Measurements from ENCODE around the gene ASTL. TPM values are rescaled to one million over a fixed set of nuclear protein-coding genes. Genes with fewer than 3 reads are reported as not detected.

Gene ASTL
- total and polyA plus RNA-seq, 4 donors: 0.27 to 0.33 (median 0.28) TPM; not detected in 1

GRCh38 chr2:96114903-96115581, 23.3 kb downstream of the ASTL start:
- Histone ChIP-seq H3K4me1 (ENCODE audit: control insufficient read depth, insufficient read depth, low read length) (peaks cover 16% of the 10 kb centered on the region), H3K36me3 (ENCODE audit: control insufficient read depth, insufficient read depth, low read length) (no peaks in the 10 kb centered on the region), H3K4me3 (ENCODE audit: low read depth, low read length) (no peak overlapping the region), H3K27ac (ENCODE audit: low read depth, low read length) (no peak overlapping the region), H3K27me3 (ENCODE audit: control insufficient read depth, insufficient read depth, low read length) (peaks cover 35% of the 10 kb centered on the region), H3K9me3 (ENCODE audit: control insufficient read depth, insufficient read depth, low read length) (no peaks in the 10 kb centered on the region)
- no peak for DNase-seq (ENCODE audit: low read depth in 4 of 6, low spot score in 6 of 6)
- WGBS (ENCODE audit: insufficient coverage): 96% methylated on average over 24 of the region's 24 CpGs

- no peak overlapping the region for H3K4me3 ChIP-seq (ENCODE audit: low read depth, low read length)
- H3K27me3 ChIP-seq (ENCODE audit: control insufficient read depth, insufficient read depth, low read length): peaks cover 31% of the 10 kb centered on the region
- no peak overlapping the region for H3K27ac ChIP-seq (ENCODE audit: low read depth, low read length)
- H3K36me3 ChIP-seq (ENCODE audit: control insufficient read depth, insufficient read depth, low read length): no peaks in the 10 kb centered on the region
- H3K9me3 ChIP-seq (ENCODE audit: control insufficient read depth, insufficient read depth, low read length): no peaks in the 10 kb centered on the region
- 87% methylated on average over 13 of the region's 13 CpGs for WGBS (ENCODE audit: insufficient coverage)
- no peak for DNase-seq (ENCODE audit: low read depth in 4 of 6, low spot score in 6 of 6)
- H3K4me1 ChIP-seq (ENCODE audit: control insufficient read depth, insufficient read depth, low read length): peaks cover 16% of the 10 kb centered on the region
Observed at GRCh38 chr2:96114546-96114902, 23.8 kb downstream of the ASTL start.

GRCh38 chr2:96113951-96114350, 24.4 kb downstream of the ASTL start:
- Histone ChIP-seq H3K4me1 (ENCODE audit: control insufficient read depth, insufficient read depth, low read length) (peaks cover 18% of the 10 kb centered on the region), H3K9me3 (ENCODE audit: control insufficient read depth, insufficient read depth, low read length) (no peaks in the 10 kb centered on the region), H3K27ac (ENCODE audit: low read depth, low read length) (no peak overlapping the region), H3K27me3 (ENCODE audit: control insufficient read depth, insufficient read depth, low read length) (peaks cover 28% of the 10 kb centered on the region), H3K4me3 (ENCODE audit: low read depth, low read length) (no peak overlapping the region), H3K36me3 (ENCODE audit: control insufficient read depth, insufficient read depth, low read length) (no peaks in the 10 kb centered on the region)
- WGBS (ENCODE audit: insufficient coverage): 75% methylated on average over 10 of the region's 17 CpGs
- DNase-seq (ENCODE audit: low read depth in 4 of 6, low spot score in 6 of 6): no peak

GRCh38 chr2:96113367-96113677, 25.0 kb downstream of the ASTL start:
- peaks cover 26% of the 10 kb centered on the region for H3K27me3 ChIP-seq (ENCODE audit: control insufficient read depth, insufficient read depth, low read length)

GRCh38 chr2:96112501-96113366, 25.6 kb downstream of the ASTL start:
- WGBS (ENCODE audit: insufficient coverage): 86% methylated on average over 7 of the region's 9 CpGs
- no peaks in the 10 kb centered on the region for H3K9me3 ChIP-seq (ENCODE audit: control insufficient read depth, insufficient read depth, low read length)
- no peak overlapping the region for H3K27ac ChIP-seq (ENCODE audit: low read depth, low read length)
- H3K4me1 ChIP-seq (ENCODE audit: control insufficient read depth, insufficient read depth, low read length): peaks cover 21% of the 10 kb centered on the region
- H3K4me3 ChIP-seq (ENCODE audit: low read depth, low read length): no peak overlapping the region
- peaks cover 20% of the 10 kb centered on the region for H3K27me3 ChIP-seq (ENCODE audit: control insufficient read depth, insufficient read depth, low read length)
- H3K36me3 ChIP-seq (ENCODE audit: control insufficient read depth, insufficient read depth, low read length): no peaks in the 10 kb centered on the region
- DNase-seq (ENCODE audit: low read depth in 4 of 6, low spot score in 6 of 6): no peak

More at GRCh38 chr2:96113367-96113677, 25.0 kb downstream of the ASTL start:
- Histone ChIP-seq H3K9me3 (ENCODE audit: control insufficient read depth, insufficient read depth, low read length) (no peaks in the 10 kb centered on the region), H3K27ac (ENCODE audit: low read depth, low read length) (no peak overlapping the region), H3K36me3 (ENCODE audit: control insufficient read depth, insufficient read depth, low read length) (no peaks in the 10 kb centered on the region), H3K4me1 (ENCODE audit: control insufficient read depth, insufficient read depth, low read length) (peaks cover 20% of the 10 kb centered on the region), H3K4me3 (ENCODE audit: low read depth, low read length) (no peak overlapping the region)
- no peak for DNase-seq (ENCODE audit: low read depth in 4 of 6, low spot score in 6 of 6)
- WGBS (ENCODE audit: insufficient coverage): 90% methylated on average over 4 of the region's 7 CpGs

- H3K27ac ChIP-seq (ENCODE audit: low read depth, low read length): no peak overlapping the region
- WGBS (ENCODE audit: insufficient coverage): 83% methylated on average over 5 of the region's 7 CpGs
- H3K4me3 ChIP-seq (ENCODE audit: low read depth, low read length): no peak overlapping the region
- H3K27me3 ChIP-seq (ENCODE audit: control insufficient read depth, insufficient read depth, low read length): peaks cover 14% of the 10 kb centered on the region
- H3K36me3 ChIP-seq (ENCODE audit: control insufficient read depth, insufficient read depth, low read length): no peaks in the 10 kb centered on the region
- H3K9me3 ChIP-seq (ENCODE audit: control insufficient read depth, insufficient read depth, low read length): no peaks in the 10 kb centered on the region
- peaks cover 14% of the 10 kb centered on the region for H3K4me1 ChIP-seq (ENCODE audit: control insufficient read depth, insufficient read depth, low read length)
- DNase-seq (ENCODE audit: low read depth in 4 of 6, low spot score in 6 of 6): no peak
Observed at GRCh38 chr2:96111823-96112500, 26.3 kb downstream of the ASTL start.

GRCh38 chr2:96111257-96111640, 27.1 kb downstream of the ASTL start:
- Histone ChIP-seq H3K9me3 (ENCODE audit: control insufficient read depth, insufficient read depth, low read length) (no peaks in the 10 kb centered on the region), H3K4me3 (ENCODE audit: low read depth, low read length) (no peak overlapping the region), H3K27me3 (ENCODE audit: control insufficient read depth, insufficient read depth, low read length) (peaks cover 13% of the 10 kb centered on the region), H3K27ac (ENCODE audit: low read depth, low read length) (no peak overlapping the region), H3K4me1 (ENCODE audit: control insufficient read depth, insufficient read depth, low read length) (peaks cover 14% of the 10 kb centered on the region), H3K36me3 (ENCODE audit: control insufficient read depth, insufficient read depth, low read length) (no peaks in the 10 kb centered on the region)
- WGBS (ENCODE audit: insufficient coverage): 80% methylated on average over 4 of the region's 4 CpGs
- DNase-seq (ENCODE audit: low read depth in 4 of 6, low spot score in 6 of 6): no peak

- Histone ChIP-seq H3K27ac (ENCODE audit: low read depth, low read length) (no peak overlapping the region), H3K36me3 (ENCODE audit: control insufficient read depth, insufficient read depth, low read length) (no peaks in the 10 kb centered on the region), H3K4me3 (ENCODE audit: low read depth, low read length) (no peak overlapping the region), H3K9me3 (ENCODE audit: control insufficient read depth, insufficient read depth, low read length) (no peaks in the 10 kb centered on the region), H3K27me3 (ENCODE audit: control insufficient read depth, insufficient read depth, low read length) (peaks cover 7% of the 10 kb centered on the region), H3K4me1 (ENCODE audit: control insufficient read depth, insufficient read depth, low read length) (peaks cover 14% of the 10 kb centered on the region)
- 85% methylated on average over 9 of the region's 13 CpGs for WGBS (ENCODE audit: insufficient coverage)
- DNase-seq (ENCODE audit: low read depth in 4 of 6, low spot score in 6 of 6): no peak
Observed at GRCh38 chr2:96110621-96111256, 27.6 kb downstream of the ASTL start.

GRCh38 chr2:96109931-96110511, 28.3 kb downstream of the ASTL start:
- Histone ChIP-seq H3K9me3 (ENCODE audit: control insufficient read depth, insufficient read depth, low read length) (peaks cover under 1% of the 10 kb centered on the region), H3K4me3 (ENCODE audit: low read depth, low read length) (no peak overlapping the region), H3K27ac (ENCODE audit: low read depth, low read length) (no peak overlapping the region), H3K27me3 (ENCODE audit: control insufficient read depth, insufficient read depth, low read length) (peaks cover under 1% of the 10 kb centered on the region), H3K36me3 (ENCODE audit: control insufficient read depth, insufficient read depth, low read length) (no peaks in the 10 kb centered on the region), H3K4me1 (ENCODE audit: control insufficient read depth, insufficient read depth, low read length) (peaks cover 14% of the 10 kb centered on the region)
- WGBS (ENCODE audit: insufficient coverage): 100% methylated on average over 1 of the region's 3 CpGs
- no peak for DNase-seq (ENCODE audit: low read depth in 4 of 6, low spot score in 6 of 6)
